Measurements from ENCODE around the gene GDI2. TPM values are rescaled to one million over a fixed set of nuclear protein-coding genes. Genes with fewer than 3 reads are reported as not detected.

GDI2 gene
- total and polyA plus RNA-seq, 2 donors: 140 to 385 TPM

- peaks cover 12% of the 10 kb centered on the region for H3K36me3 ChIP-seq (ENCODE audit: insufficient read depth)
Observed at GRCh38 chr10:5761220-5761619, 52.0 kb downstream of the GDI2 start.

GRCh38 chr10:5760515-5760914 is 52.7 kb downstream of the GDI2 start:
- no peak overlapping the region for H3K4me3 ChIP-seq (ENCODE audit: low read depth, low read length)
- no peak for DNase-seq (ENCODE audit: extremely low spot score)
- H3K36me3 ChIP-seq (ENCODE audit: insufficient read depth): peaks cover 12% of the 10 kb centered on the region
- H3K27ac ChIP-seq (ENCODE audit: low read depth): no peak overlapping the region
- 66% methylated on average over 2 of the region's 2 CpGs for WGBS
- no peaks in the 10 kb centered on the region for H3K4me1 ChIP-seq (ENCODE audit: insufficient read depth)

More at GRCh38 chr10:5761220-5761619, 52.0 kb downstream of the GDI2 start:
- H3K4me3 ChIP-seq (ENCODE audit: low read depth, low read length): no peak overlapping the region
- DNase-seq (ENCODE audit: extremely low spot score): no peak
- no peak overlapping the region for H3K27ac ChIP-seq (ENCODE audit: low read depth)
- H3K4me1 ChIP-seq (ENCODE audit: insufficient read depth): no peaks in the 10 kb centered on the region
- 96% methylated on average over 2 of the region's 2 CpGs for WGBS

DNA sequence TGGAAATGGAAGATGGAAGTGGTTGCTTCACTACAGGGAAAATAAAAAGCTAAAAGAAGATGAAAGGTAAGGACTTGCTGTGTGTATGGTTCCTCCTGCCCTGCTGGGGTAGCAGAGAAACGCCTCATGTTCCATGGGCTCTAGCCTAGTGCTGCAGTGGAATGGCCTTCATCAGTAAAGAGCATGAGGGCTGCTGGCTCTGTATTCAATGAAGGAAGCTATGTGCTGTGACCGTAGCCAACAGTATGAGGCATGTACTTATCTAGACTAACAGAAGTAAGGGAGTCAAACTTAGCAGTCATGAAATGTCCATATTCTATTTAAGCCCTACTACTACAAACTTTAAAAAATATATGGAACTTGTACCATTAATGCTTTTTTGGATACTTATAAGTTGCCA is 54.3 kb downstream of the GDI2 start:
- no peak overlapping the region for H3K27ac ChIP-seq (ENCODE audit: low read depth)
- H3K36me3 ChIP-seq (ENCODE audit: insufficient read depth): peaks cover 9% of the 10 kb centered on the region
- 86% methylated on average over 2 of the region's 2 CpGs for WGBS
- H3K4me1 ChIP-seq (ENCODE audit: insufficient read depth): no peaks in the 10 kb centered on the region
- no peak for DNase-seq (ENCODE audit: extremely low spot score)
- no peak overlapping the region for H3K4me3 ChIP-seq (ENCODE audit: low read depth, low read length)

- no peak for DNase-seq (ENCODE audit: extremely low spot score)
- H3K36me3 ChIP-seq (ENCODE audit: insufficient read depth): peaks cover 9% of the 10 kb centered on the region
- no peak overlapping the region for H3K4me3 ChIP-seq (ENCODE audit: low read depth, low read length)
- no peaks in the 10 kb centered on the region for H3K4me1 ChIP-seq (ENCODE audit: insufficient read depth)
- WGBS: 87% methylated on average over 3 of the region's 3 CpGs
- no peak overlapping the region for H3K27ac ChIP-seq (ENCODE audit: low read depth)
Observed at GRCh38 chr10:5757766-5758517, 55.3 kb downstream of the GDI2 start.

DNA sequence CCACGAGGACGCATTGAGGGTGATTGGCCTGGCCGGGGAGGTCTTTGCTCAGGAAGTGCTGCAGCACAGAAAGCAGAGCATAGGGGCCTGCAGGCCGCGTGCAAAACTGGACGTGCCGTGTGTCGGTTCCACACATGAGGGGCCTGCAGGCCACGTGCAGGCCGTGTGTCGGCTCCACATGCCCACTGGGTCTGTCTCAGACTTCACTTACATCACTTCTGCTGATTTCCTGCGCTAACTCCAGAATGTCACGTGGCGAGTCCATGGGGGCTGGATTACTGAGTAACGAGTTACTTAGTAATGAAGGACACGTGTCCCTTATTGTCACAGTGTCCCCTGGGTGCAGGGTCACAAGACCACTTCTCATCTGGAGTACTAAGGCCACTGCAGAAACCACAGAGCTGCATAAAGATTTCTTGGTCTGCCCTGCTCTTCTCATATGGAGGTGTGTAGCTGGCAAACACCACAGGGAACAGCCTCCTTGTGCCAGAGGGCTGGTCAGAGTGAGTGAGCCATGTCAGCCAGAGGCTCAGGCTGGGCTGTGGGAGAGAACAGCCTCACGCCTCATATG is 60.8 kb downstream of the GDI2 start:
- H3K4me1 ChIP-seq (ENCODE audit: insufficient read depth): no peaks in the 10 kb centered on the region
- 87% methylated on average over 17 of the region's 17 CpGs for WGBS
- no peak overlapping the region for H3K27ac ChIP-seq (ENCODE audit: low read depth)
- H3K36me3 ChIP-seq (ENCODE audit: insufficient read depth): peaks cover 1% of the 10 kb centered on the region
- no peak overlapping the region for H3K4me3 ChIP-seq (ENCODE audit: low read depth, low read length)
- DNase-seq (ENCODE audit: extremely low spot score): no peak

- no peak for DNase-seq (ENCODE audit: extremely low spot score)
- 62% methylated on average over 6 of the region's 6 CpGs for WGBS
- Histone ChIP-seq H3K4me3 (ENCODE audit: low read depth, low read length) (no peak overlapping the region), H3K4me1 (ENCODE audit: insufficient read depth) (no peaks in the 10 kb centered on the region), H3K36me3 (ENCODE audit: insufficient read depth) (no peaks in the 10 kb centered on the region), H3K27ac (ENCODE audit: low read depth) (no peak overlapping the region)
Observed at GRCh38 chr10:5751601-5752253, 61.5 kb downstream of the GDI2 start.

DNA sequence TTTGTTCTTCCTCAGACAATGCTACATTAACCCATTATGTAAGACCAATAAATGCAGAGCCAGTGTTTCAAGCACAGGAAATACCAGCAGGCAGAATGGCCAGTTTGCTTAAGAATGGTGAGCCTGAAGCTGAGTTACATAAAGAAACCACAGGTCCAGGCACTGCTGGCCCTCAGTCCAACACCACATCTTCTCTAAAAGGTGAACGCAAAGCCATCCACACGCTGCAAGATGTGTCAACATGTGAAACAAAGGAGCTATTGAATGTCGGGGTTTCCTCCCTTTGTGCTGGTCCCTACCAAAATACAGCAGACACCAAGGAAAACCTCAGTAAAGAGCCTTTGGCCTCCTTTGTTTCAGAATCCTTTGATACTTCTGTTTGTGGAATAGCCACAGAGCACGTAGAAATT is 64.8 kb downstream of the GDI2 start:
- DNase-seq (ENCODE audit: extremely low spot score): no peak
- H3K4me1 ChIP-seq (ENCODE audit: insufficient read depth): no peaks in the 10 kb centered on the region
- H3K27ac ChIP-seq (ENCODE audit: low read depth): no peak overlapping the region
- 91% methylated on average over 4 of the region's 4 CpGs for WGBS
- no peaks in the 10 kb centered on the region for H3K36me3 ChIP-seq (ENCODE audit: insufficient read depth)
- no peak overlapping the region for H3K4me3 ChIP-seq (ENCODE audit: low read depth, low read length)

- H3K36me3 ChIP-seq (ENCODE audit: insufficient read depth): peaks cover 2% of the 10 kb centered on the region
- 87% methylated on average over 4 of the region's 4 CpGs for whole genome bisulfite sequencing
- no peaks in the 10 kb centered on the region for H3K4me1 ChIP-seq (ENCODE audit: insufficient read depth)
- H3K27ac ChIP-seq (ENCODE audit: low read depth): no peak overlapping the region
- no peak for DNase-seq (ENCODE audit: extremely low spot score)
- H3K4me3 ChIP-seq (ENCODE audit: low read depth, low read length): no peak overlapping the region
Observed at GRCh38 chr10:5746197-5746596, 67.0 kb downstream of the GDI2 start.

DNA sequence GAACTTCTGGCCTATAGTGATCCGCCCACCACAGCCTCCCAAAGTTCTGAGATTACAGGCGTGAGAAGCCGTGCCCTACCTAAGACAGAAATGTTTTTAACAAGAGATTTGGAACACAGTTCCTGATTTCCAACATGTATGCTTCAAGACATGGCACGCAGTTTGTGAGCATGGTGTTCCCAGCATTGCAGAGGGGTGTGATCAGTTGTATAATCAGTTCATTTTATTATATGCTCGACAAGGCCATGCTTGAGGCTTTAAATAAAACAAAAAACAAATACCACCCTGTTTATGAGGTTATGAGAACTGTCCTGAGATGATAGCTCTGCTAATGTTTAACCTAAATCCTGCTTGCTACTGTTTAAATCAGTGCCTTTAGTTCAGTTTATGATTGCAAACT is 68.4 kb downstream of the GDI2 start:
- no peak for DNase-seq (ENCODE audit: extremely low spot score)
- WGBS: 95% methylated on average over 5 of the region's 5 CpGs
- Histone ChIP-seq H3K36me3 (ENCODE audit: insufficient read depth) (peaks cover 6% of the 10 kb centered on the region), H3K4me1 (ENCODE audit: insufficient read depth) (no peaks in the 10 kb centered on the region), H3K27ac (ENCODE audit: low read depth) (no peak overlapping the region), H3K4me3 (ENCODE audit: low read depth, low read length) (no peak overlapping the region)

GRCh38 chr10:5743736-5744135 is 69.5 kb downstream of the GDI2 start:
- H3K36me3 ChIP-seq (ENCODE audit: insufficient read depth): peaks cover 6% of the 10 kb centered on the region
- 74% methylated on average over 5 of the region's 5 CpGs for WGBS
- no peak for DNase-seq (ENCODE audit: extremely low spot score)
- H3K4me3 ChIP-seq (ENCODE audit: low read depth, low read length): no peak overlapping the region
- H3K27ac ChIP-seq (ENCODE audit: low read depth): no peak overlapping the region
- H3K4me1 ChIP-seq (ENCODE audit: insufficient read depth): no peaks in the 10 kb centered on the region

DNA sequence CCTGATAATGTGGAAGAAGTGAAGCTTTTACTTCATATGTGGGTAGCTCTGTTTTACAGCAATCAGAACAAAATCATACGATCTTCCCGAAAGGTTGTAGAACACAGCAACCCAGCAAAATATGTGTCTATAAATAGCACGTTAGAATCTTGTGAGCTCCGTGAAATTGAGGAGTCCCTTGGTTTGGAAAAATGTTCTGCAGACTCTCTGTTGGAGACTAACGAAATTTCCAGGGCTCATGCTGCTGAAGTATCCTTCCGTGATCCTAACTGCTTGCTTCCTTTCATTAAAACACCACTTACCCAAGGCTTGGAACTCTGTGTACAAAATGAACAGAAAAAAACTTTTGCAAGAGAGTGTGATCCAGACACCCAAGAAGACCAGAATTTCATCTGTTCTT is 71.1 kb downstream of the GDI2 start:
- Histone ChIP-seq H3K27ac (ENCODE audit: low read depth) (no peak overlapping the region), H3K4me1 (ENCODE audit: insufficient read depth) (no peaks in the 10 kb centered on the region), H3K36me3 (ENCODE audit: insufficient read depth) (peaks cover 6% of the 10 kb centered on the region), H3K4me3 (ENCODE audit: low read depth, low read length) (no peak overlapping the region)
- WGBS: 91% methylated on average over 6 of the region's 6 CpGs
- DNase-seq (ENCODE audit: extremely low spot score): no peak

DNA sequence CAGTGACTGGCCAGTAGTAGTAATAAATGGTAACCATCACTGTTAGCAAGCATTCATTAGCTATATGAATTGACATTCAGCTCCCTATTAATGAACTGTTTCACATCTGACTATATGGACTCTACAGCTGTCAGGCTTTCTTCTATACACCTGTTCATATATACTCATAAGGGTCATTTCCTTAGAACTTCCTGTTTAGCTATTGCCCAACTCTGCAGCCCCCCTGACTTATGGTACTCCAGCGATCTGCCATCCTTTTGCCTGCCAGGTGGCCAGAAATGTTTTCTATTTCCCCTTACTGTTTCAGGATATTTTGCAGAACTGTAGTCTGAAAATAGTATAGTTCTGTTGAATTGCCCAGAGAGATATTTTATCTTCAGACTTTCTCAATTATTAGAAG is 72.0 kb downstream of the GDI2 start:
- Histone ChIP-seq H3K4me1 (ENCODE audit: insufficient read depth) (no peaks in the 10 kb centered on the region), H3K36me3 (ENCODE audit: insufficient read depth) (peaks cover 6% of the 10 kb centered on the region), H3K27ac (ENCODE audit: low read depth) (no peak overlapping the region), H3K4me3 (ENCODE audit: low read depth, low read length) (no peak overlapping the region)
- no peak for DNase-seq (ENCODE audit: extremely low spot score)
- 85% methylated on average over 1 of the region's 1 CpG for WGBS

- no peak for DNase-seq (ENCODE audit: extremely low spot score)
- peaks cover 9% of the 10 kb centered on the region for H3K36me3 ChIP-seq (ENCODE audit: insufficient read depth)
- H3K4me3 ChIP-seq (ENCODE audit: low read depth, low read length): no peak overlapping the region
- no peaks in the 10 kb centered on the region for H3K4me1 ChIP-seq (ENCODE audit: insufficient read depth)
- 75% methylated on average over 2 of the region's 2 CpGs for WGBS
- no peak overlapping the region for H3K27ac ChIP-seq (ENCODE audit: low read depth)
Observed at GRCh38 chr10:5738427-5738826, 74.8 kb downstream of the GDI2 start.

DNA sequence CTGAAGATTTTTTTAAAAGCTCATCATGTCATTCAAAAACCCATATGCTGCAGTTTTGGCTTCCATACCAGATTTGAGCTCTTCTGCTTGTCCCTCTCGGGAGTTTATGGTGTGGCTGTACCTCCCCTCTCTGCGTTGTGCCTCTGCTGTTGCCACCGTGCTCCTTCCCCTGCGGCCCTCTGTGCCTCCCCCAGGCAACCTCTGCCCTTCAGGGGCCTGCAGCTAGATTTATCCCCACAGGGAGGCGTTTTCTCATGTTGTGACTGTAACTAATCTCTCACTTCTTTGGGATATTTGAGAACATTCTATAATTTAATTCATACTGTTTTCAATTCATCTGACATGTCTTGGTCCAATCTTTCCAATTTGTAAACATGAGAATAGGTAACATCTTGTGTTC is 75.9 kb downstream of the GDI2 start:
- WGBS: 74% methylated on average over 5 of the region's 5 CpGs
- H3K27ac ChIP-seq (ENCODE audit: low read depth): no peak overlapping the region
- H3K4me3 ChIP-seq (ENCODE audit: low read depth, low read length): no peak overlapping the region
- DNase-seq (ENCODE audit: extremely low spot score): no peak
- H3K36me3 ChIP-seq (ENCODE audit: insufficient read depth): peaks cover 9% of the 10 kb centered on the region
- H3K4me1 ChIP-seq (ENCODE audit: insufficient read depth): no peaks in the 10 kb centered on the region
